ENCODE results near the gene RFXANK. TPM values are rescaled to one million over a fixed set of nuclear protein-coding genes. Genes with fewer than 3 reads are reported as not detected.
A peak's percentile ranks its signal among the peaks of the same experiment; 100 is the strongest.

RFXANK gene
- total RNA-seq, 2 experiments from 2014 or later, result 36.3 to 37.2 TPM

- no peaks in the 10 kb centered on the region for H3K9me3 ChIP-seq (ENCODE audit: control insufficient read depth in 1 of 2, insufficient read depth in 1 of 2, low read length in 2 of 2)
- peaks cover 2% of the 10 kb centered on the region for H3K36me3 ChIP-seq (ENCODE audit: insufficient read depth, low read length)
- TF ChIP-seq, protein P1, sequence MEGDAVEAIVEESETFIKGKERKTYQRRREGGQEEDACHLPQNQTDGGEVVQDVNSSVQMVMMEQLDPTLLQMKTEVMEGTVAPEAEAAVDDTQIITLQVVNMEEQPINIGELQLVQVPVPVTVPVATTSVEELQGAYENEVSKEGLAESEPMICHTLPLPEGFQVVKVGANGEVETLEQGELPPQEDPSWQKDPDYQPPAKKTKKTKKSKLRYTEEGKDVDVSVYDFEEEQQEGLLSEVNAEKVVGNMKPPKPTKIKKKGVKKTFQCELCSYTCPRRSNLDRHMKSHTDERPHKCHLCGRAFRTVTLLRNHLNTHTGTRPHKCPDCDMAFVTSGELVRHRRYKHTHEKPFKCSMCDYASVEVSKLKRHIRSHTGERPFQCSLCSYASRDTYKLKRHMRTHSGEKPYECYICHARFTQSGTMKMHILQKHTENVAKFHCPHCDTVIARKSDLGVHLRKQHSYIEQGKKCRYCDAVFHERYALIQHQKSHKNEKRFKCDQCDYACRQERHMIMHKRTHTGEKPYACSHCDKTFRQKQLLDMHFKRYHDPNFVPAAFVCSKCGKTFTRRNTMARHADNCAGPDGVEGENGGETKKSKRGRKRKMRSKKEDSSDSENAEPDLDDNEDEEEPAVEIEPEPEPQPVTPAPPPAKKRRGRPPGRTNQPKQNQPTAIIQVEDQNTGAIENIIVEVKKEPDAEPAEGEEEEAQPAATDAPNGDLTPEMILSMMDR (IDR thresholded peaks at IDR 0.05), result no peak
- Mint-ChIP-seq H3K27ac (no peak overlapping the region), H3K9me3 (no peaks in the 10 kb centered on the region), H3K27me3 (no peaks in the 10 kb centered on the region), H3K4me3 (no peak overlapping the region), H3K36me3 (ENCODE audit: low read depth) (peaks cover 9% of the 10 kb centered on the region), H3K4me1 (ENCODE audit: low read depth) (peaks cover 13% of the 10 kb centered on the region)
- CTCF ChIA-PET, result no interaction called here
- DNase-seq (no peak), ATAC-seq (ENCODE audit: poor library complexity) (no peak)
- no peak overlapping the region for H3K27ac ChIP-seq (ENCODE audit: low read depth in 1 of 2, low read length in 2 of 2)
- no peak overlapping the region for H3K4me3 ChIP-seq (ENCODE audit: low read length)
- intact Hi-C loops (cut with DNase I, micrococcal nuclease), result no loop called here
- H3K27me3 ChIP-seq (ENCODE audit: control insufficient read depth in 1 of 2, insufficient read depth in 2 of 2, low read length in 2 of 2), result no peaks in the 10 kb centered on the region
- POLR2A ChIA-PET, result no interaction called here
- H3K4me1 ChIP-seq (ENCODE audit: insufficient read depth, low read length), result peaks cover 9% of the 10 kb centered on the region
These were observed 26.7 kb upstream of the RFXANK start for GRCh38 chr19:19165396-19165795.

- ChIA-PET POLR2A (interaction anchor here (0.9 kb wide), 1 partner anchor 24 kb away, joined by 3 read pairs; the partner anchor contains the start of gene BORCS8), CTCF (no interaction called here)
- Histone ChIP-seq H3K9me3 (ENCODE audit: control insufficient read depth in 1 of 2, insufficient read depth in 1 of 2, low read length in 2 of 2) (no peaks in the 10 kb centered on the region), H3K27me3 (ENCODE audit: control insufficient read depth in 1 of 2, insufficient read depth in 2 of 2, low read length in 2 of 2) (no peaks in the 10 kb centered on the region), H3K4me1 (ENCODE audit: insufficient read depth, low read length) (peaks cover 14% of the 10 kb centered on the region), H3K36me3 (ENCODE audit: insufficient read depth, low read length) (peaks cover 2% of the 10 kb centered on the region), H3K27ac (ENCODE audit: low read depth in 1 of 2, low read length in 2 of 2) (no peak overlapping the region), H3K4me3 (ENCODE audit: low read length) (no peak overlapping the region)
- Mint-ChIP-seq H3K36me3 (ENCODE audit: low read depth) (peaks cover 6% of the 10 kb centered on the region), H3K9me3 (no peaks in the 10 kb centered on the region), H3K4me3 (no peak overlapping the region), H3K27ac (no peak overlapping the region), H3K27me3 (no peaks in the 10 kb centered on the region), H3K4me1 (ENCODE audit: low read depth) (peaks cover 21% of the 10 kb centered on the region)
- no peak for ATAC-seq (ENCODE audit: poor library complexity)
- intact Hi-C loops (cut with DNase I, micrococcal nuclease), result no loop called here
- no peak for DNase-seq
- TF ChIP-seq, protein P1 (IDR thresholded peaks at IDR 0.05), result no peak
These were observed 24.4 kb upstream of the RFXANK start for GRCh38 chr19:19167612-19168011.

- H3K4me3 ChIP-seq (ENCODE audit: low read length), result peak overlapping the region; percentile 22
- ChIA-PET POLR2A (interaction anchor here (1.1 kb wide), 1 partner anchor 29 kb away, joined by 3 read pairs; no protein-coding TSS in a partner anchor), CTCF (interaction anchor here (1.4 kb wide), 1 partner anchor 23 kb away, joined by 4 read pairs; no protein-coding TSS in a partner anchor)
- TF ChIP-seq, protein P1 (IDR thresholded peaks at IDR 0.05), result no peak
- no peak for ATAC-seq (ENCODE audit: poor library complexity)
- H3K27ac ChIP-seq (ENCODE audit: low read depth in 1 of 2, low read length in 2 of 2), result no peak overlapping the region
- H3K9me3 ChIP-seq (ENCODE audit: control insufficient read depth in 1 of 2, insufficient read depth in 1 of 2, low read length in 2 of 2), result no peaks in the 10 kb centered on the region
- DNase-seq, result no peak
- no peaks in the 10 kb centered on the region for H3K27me3 ChIP-seq (ENCODE audit: control insufficient read depth in 1 of 2, insufficient read depth in 2 of 2, low read length in 2 of 2)
- Mint-ChIP-seq H3K27me3 (no peaks in the 10 kb centered on the region), H3K27ac (no peak overlapping the region), H3K4me3 (no peak overlapping the region), H3K9me3 (no peaks in the 10 kb centered on the region), H3K4me1 (ENCODE audit: low read depth) (peaks cover 21% of the 10 kb centered on the region), H3K36me3 (ENCODE audit: low read depth) (peaks cover 6% of the 10 kb centered on the region)
- H3K4me1 ChIP-seq (ENCODE audit: insufficient read depth, low read length), result peaks cover 14% of the 10 kb centered on the region
- H3K36me3 ChIP-seq (ENCODE audit: insufficient read depth, low read length), result peaks cover 2% of the 10 kb centered on the region
- intact Hi-C loops (cut with DNase I, micrococcal nuclease), result no loop called here
These were observed 22.6 kb upstream of the RFXANK start for GRCh38 chr19:19169236-19170052.

Data from CD4-positive, alpha-beta T cell (primary cell).